ENCODE results near the gene MTCL1.

GRCh38 chr18:8732442-8733360, 27.3 kb downstream of the MTCL1 start:
- no peak for TF ChIP-seq BCLAF1 (IDR thresholded peaks at IDR 0.05; ENCODE audit: borderline replicate concordance in 1 of 2, control insufficient read depth in 1 of 2, low read depth in 2 of 2, low read length in 1 of 2)
- TF ChIP-seq, protein P1, sequence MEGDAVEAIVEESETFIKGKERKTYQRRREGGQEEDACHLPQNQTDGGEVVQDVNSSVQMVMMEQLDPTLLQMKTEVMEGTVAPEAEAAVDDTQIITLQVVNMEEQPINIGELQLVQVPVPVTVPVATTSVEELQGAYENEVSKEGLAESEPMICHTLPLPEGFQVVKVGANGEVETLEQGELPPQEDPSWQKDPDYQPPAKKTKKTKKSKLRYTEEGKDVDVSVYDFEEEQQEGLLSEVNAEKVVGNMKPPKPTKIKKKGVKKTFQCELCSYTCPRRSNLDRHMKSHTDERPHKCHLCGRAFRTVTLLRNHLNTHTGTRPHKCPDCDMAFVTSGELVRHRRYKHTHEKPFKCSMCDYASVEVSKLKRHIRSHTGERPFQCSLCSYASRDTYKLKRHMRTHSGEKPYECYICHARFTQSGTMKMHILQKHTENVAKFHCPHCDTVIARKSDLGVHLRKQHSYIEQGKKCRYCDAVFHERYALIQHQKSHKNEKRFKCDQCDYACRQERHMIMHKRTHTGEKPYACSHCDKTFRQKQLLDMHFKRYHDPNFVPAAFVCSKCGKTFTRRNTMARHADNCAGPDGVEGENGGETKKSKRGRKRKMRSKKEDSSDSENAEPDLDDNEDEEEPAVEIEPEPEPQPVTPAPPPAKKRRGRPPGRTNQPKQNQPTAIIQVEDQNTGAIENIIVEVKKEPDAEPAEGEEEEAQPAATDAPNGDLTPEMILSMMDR (IDR thresholded peaks at IDR 0.05 in 2 of 3, conservative IDR thresholded peaks at IDR 0.05 in 1 of 3; ENCODE audit: insufficient read depth in 2 of 3, low read depth in 1 of 3, low read length in 3 of 3), result no peak
- TF ChIP-seq POLR2A (conservative IDR thresholded peaks at IDR 0.05), result no peak
- TF ChIP-seq HDAC2 (IDR thresholded peaks at IDR 0.05), result no peak
- no peak for TF ChIP-seq EP300 (IDR thresholded peaks at IDR 0.05; ENCODE audit: low read length)
- TF ChIP-seq PHF21A (IDR thresholded peaks at IDR 0.05; ENCODE audit: borderline replicate concordance, low read depth), result no peak
- TF ChIP-seq, protein P2, sequence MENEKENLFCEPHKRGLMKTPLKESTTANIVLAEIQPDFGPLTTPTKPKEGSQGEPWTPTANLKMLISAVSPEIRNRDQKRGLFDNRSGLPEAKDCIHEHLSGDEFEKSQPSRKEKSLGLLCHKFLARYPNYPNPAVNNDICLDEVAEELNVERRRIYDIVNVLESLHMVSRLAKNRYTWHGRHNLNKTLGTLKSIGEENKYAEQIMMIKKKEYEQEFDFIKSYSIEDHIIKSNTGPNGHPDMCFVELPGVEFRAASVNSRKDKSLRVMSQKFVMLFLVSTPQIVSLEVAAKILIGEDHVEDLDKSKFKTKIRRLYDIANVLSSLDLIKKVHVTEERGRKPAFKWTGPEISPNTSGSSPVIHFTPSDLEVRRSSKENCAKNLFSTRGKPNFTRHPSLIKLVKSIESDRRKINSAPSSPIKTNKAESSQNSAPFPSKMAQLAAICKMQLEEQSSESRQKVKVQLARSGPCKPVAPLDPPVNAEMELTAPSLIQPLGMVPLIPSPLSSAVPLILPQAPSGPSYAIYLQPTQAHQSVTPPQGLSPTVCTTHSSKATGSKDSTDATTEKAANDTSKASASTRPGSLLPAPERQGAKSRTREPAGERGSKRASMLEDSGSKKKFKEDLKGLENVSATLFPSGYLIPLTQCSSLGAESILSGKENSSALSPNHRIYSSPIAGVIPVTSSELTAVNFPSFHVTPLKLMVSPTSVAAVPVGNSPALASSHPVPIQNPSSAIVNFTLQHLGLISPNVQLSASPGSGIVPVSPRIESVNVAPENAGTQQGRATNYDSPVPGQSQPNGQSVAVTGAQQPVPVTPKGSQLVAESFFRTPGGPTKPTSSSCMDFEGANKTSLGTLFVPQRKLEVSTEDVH (IDR thresholded peaks at IDR 0.05; ENCODE audit: low read depth, partially characterized antibody), result no peak
- no peak for TF ChIP-seq KLF16 (IDR thresholded peaks at IDR 0.05)

Measured in K562 (cell line).